Body of pancreas (tissue), 4 donors: ENCODE results near the gene DYNC2LI1.

Experiments used
- CTCF ChIP-seq, 7 experiments: fragments of 450-650 bp in 4 of 7; fragments of 200-600 bp in 3 of 7; sonication (generic) in 3 of 7; IDR thresholded peaks; one replicate each; pipeline ENCODE4 v1.5.1; 2016 to 2019; ENCODE audit warnings: antibody characterized with exemption in 7 of 7
- POLR2A ChIP-seq, 3 donors: fragments of 450-650 bp; IDR thresholded peaks; one replicate each; pipeline ENCODE4 v1.6.1; 2016; ENCODE audit warnings: antibody characterized with exemption in 3 of 3, mild to moderate bottlenecking in 2 of 3

GRCh38 chr2:43788646-43789045, 14.8 kb downstream of the DYNC2LI1 start:
- TF ChIP-seq CTCF (IDR thresholded peaks at IDR 0.05) (no peak), POLR2A (IDR thresholded peaks at IDR 0.05) (no peak)
